Gastrocnemius medialis (tissue), 4 donors: ENCODE results near the gene TUT4. TPM values are rescaled to one million over a fixed set of nuclear protein-coding genes. Genes with fewer than 3 reads are reported as not detected.

Source experiments
- ATAC-seq, 2 donors: fragments of 150-250 bp; one replicate each; pipeline ENCODE4 v1.9.1; 2016
- DNase-seq, 2 donors: peaks; one replicate each; pipeline ENCODE4 v3.0.0-alpha.2; 2019
- H3K27ac ChIP-seq, 4 donors: fragments of 200-600 bp; sonication (generic); 1 replicate in 1 of 4; 2 replicates in 3 of 4; pipeline ENCODE4 v1.5.1; 2016 to 2018; ENCODE audit warnings: mild to moderate bottlenecking in 2 of 4, moderate library complexity in 1 of 4
- H3K27me3 ChIP-seq, 3 donors: fragments of 200-600 bp; sonication (generic) in 2 of 3; 1 replicate in 1 of 3; 2 replicates in 2 of 3; pipeline versions ENCODE4 v1.5.1 to v1.6.0; 2016 to 2019; ENCODE audit warnings: mild to moderate bottlenecking in 1 of 3, moderate library complexity in 1 of 3
- H3K36me3 ChIP-seq, 2 donors: fragments of 200-600 bp; sonication (generic) in 1 of 2; one replicate each; pipeline ENCODE4 v1.5.1; 2017 to 2018
- H3K4me1 ChIP-seq, 2 donors: fragments of 200-600 bp; sonication (generic) in 1 of 2; one replicate each; pipeline ENCODE4 v1.5.1; 2016 to 2017; ENCODE audit warnings: mild to moderate bottlenecking in 2 of 2
- H3K4me3 ChIP-seq, 4 donors: fragments of 200-600 bp; sonication (generic) in 3 of 4; 1 replicate in 1 of 4; 2 replicates in 3 of 4; pipeline ENCODE4 v1.5.1; 2016 to 2019; ENCODE audit warnings: mild to moderate bottlenecking in 2 of 4
- H3K9me3 ChIP-seq, 3 donors: fragments of 200-600 bp; sonication (generic) in 2 of 3; 1 replicate in 1 of 3; 2 replicates in 2 of 3; pipeline ENCODE4 v1.5.1; 2016 to 2019
- POLR2A ChIP-seq, 2 donors: fragments of 450-650 bp; IDR thresholded peaks; one replicate each; pipeline ENCODE4 v1.6.1; 2017; ENCODE audit warnings: antibody characterized with exemption in 2 of 2, mild to moderate bottlenecking in 2 of 2, moderate library complexity in 2 of 2
- in situ Hi-C, 4 donors: fragments of 200-750 bp; cut with MboI; loops; one replicate each; pipeline versions ENCODE4 v1.15.0 to v1.8.0; 2017; ENCODE audit warnings: low sequenced_read_pairs in 4 of 4
- intact Hi-C: fragments of 100-400 bp; cut with DNase I; formaldehyde crosslinking; loops from one replicate; pipeline ENCODE4 v1.15.1; 2023; ENCODE audit warnings: low total_unique reads
- total RNA-seq, 4 donors: library from RNA; depleted of rRNA; stranded (reverse); fragments of >200 nt; gene quantifications; one replicate each; pipeline versions ENCODE4 v1.1.0 to v1.2.3, GENCODE V29; 2016
- TF ChIP-seq, protein P1 (sequence below), 5 experiments: fragments of 450-650 bp in 3 of 5; fragments of 200-600 bp in 2 of 5; sonication (generic) in 2 of 5; IDR thresholded peaks in 4 of 5; conservative IDR thresholded peaks in 1 of 5; 1 replicate in 4 of 5; 2 replicates in 1 of 5; pipeline ENCODE4 v1.5.1; 2016 to 2019; ENCODE audit warnings: antibody characterized with exemption in 5 of 5, mild to moderate bottlenecking in 3 of 5, moderate library complexity in 3 of 5

The TUT4 gene
- total RNA-seq, 4 donors from 2014 or later = 51.7 to 152 (median 67.5) TPM

GRCh38 chr1:52414942-52415341 lies 137.9 kb downstream of the TUT4 start:
- Histone ChIP-seq H3K4me1 (peaks cover 0 to 8% of the 10 kb centered on the region in 2 donors), H3K4me3 (no peak overlapping the region), H3K27me3 (no peaks in the 10 kb centered on the region), H3K27ac (no peak overlapping the region), H3K36me3 (peaks cover 0 to 90% of the 10 kb centered on the region in 2 donors), H3K9me3 (no peaks in the 10 kb centered on the region)
- no peak for TF ChIP-seq POLR2A (IDR thresholded peaks at IDR 0.05)
- TF ChIP-seq, protein P1, sequence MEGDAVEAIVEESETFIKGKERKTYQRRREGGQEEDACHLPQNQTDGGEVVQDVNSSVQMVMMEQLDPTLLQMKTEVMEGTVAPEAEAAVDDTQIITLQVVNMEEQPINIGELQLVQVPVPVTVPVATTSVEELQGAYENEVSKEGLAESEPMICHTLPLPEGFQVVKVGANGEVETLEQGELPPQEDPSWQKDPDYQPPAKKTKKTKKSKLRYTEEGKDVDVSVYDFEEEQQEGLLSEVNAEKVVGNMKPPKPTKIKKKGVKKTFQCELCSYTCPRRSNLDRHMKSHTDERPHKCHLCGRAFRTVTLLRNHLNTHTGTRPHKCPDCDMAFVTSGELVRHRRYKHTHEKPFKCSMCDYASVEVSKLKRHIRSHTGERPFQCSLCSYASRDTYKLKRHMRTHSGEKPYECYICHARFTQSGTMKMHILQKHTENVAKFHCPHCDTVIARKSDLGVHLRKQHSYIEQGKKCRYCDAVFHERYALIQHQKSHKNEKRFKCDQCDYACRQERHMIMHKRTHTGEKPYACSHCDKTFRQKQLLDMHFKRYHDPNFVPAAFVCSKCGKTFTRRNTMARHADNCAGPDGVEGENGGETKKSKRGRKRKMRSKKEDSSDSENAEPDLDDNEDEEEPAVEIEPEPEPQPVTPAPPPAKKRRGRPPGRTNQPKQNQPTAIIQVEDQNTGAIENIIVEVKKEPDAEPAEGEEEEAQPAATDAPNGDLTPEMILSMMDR (IDR thresholded peaks at IDR 0.05 in 4 of 5, conservative IDR thresholded peaks at IDR 0.05 in 1 of 5) = no peak
- in situ Hi-C loops = loop anchor here in 3 of 4 donors (25.0 kb wide), 1 partner anchor 272 kb away; the partner anchor contains the start of gene COA7 (in 3 of the 3)
- ATAC-seq = no peak
- intact Hi-C loops = no loop called here
- DNase-seq = no peak

- in situ Hi-C loops = loop anchor here in 3 of 4 donors (25.0 kb wide), 1 partner anchor 274 kb away; the partner anchor contains the start of gene COA7 (in 3 of the 3)
Observed at GRCh38 chr1:52413410-52413989, 139.4 kb downstream of the TUT4 start.

GRCh38 chr1:52404975-52405338 lies 147.9 kb downstream of the TUT4 start:
- in situ Hi-C loops (loop anchor here in 3 of 4 donors (25.0 kb wide), 1 partner anchor 282 kb away; the partner anchor contains the start of gene COA7 (in 3 of the 3)), intact Hi-C loops (loop anchor here (1.0 to 5.0 kb wide), 3 partner anchors 39 to 282 kb away; partner anchors contain the start of genes CC2D1B and TUT4)
- peaks cover 25 to 26% of the 10 kb centered on the region in 2 donors for H3K4me1 ChIP-seq
- peak overlapping the region; percentile 77 to 94 (median 86) for H3K4me3 ChIP-seq
- H3K9me3 ChIP-seq = no peaks in the 10 kb centered on the region
- no peak for TF ChIP-seq POLR2A (IDR thresholded peaks at IDR 0.05)
- TF ChIP-seq, protein P1 (IDR thresholded peaks at IDR 0.05 in 4 of 5, conservative IDR thresholded peaks at IDR 0.05 in 1 of 5) = peak in 1 of 5 experiments; percentile 28
- H3K27ac ChIP-seq = peak overlapping the region; percentile 86 to 91 (median 88)
- DNase-seq = no peak
- ATAC-seq = no peak
- peaks cover 0 to 26% of the 10 kb centered on the region in 2 donors for H3K36me3 ChIP-seq
- H3K27me3 ChIP-seq = no peaks in the 10 kb centered on the region

More at GRCh38 chr1:52413410-52413989, 139.4 kb downstream of the TUT4 start:
- Histone ChIP-seq H3K4me3 (no peak overlapping the region), H3K9me3 (no peaks in the 10 kb centered on the region), H3K27ac (no peak overlapping the region), H3K27me3 (no peaks in the 10 kb centered on the region), H3K4me1 (peaks cover 0 to 8% of the 10 kb centered on the region in 2 donors), H3K36me3 (peaks cover 0 to 93% of the 10 kb centered on the region in 2 donors)
- TF ChIP-seq, protein P1 (IDR thresholded peaks at IDR 0.05 in 4 of 5, conservative IDR thresholded peaks at IDR 0.05 in 1 of 5) = no peak
- no peak for TF ChIP-seq POLR2A (IDR thresholded peaks at IDR 0.05)
- DNase-seq (no peak), ATAC-seq (peak; percentile 3 to 27)
- intact Hi-C loops = no loop called here

GRCh38 chr1:52404116-52404974 lies 148.5 kb downstream of the TUT4 start, which contains the start of the genes ORC1 and PRPF38A:
TSS of gene ORC1 (minus strand) at chr1:52404423. CDS start at chr1:52402223, 2,200 bp downstream.
TSS of gene PRPF38A (plus strand) at chr1:52404602. CDS start at chr1:52404750, 148 bp downstream.
- in situ Hi-C loops = loop anchor here in 3 of 4 donors (25.0 kb wide), 1 partner anchor 283 kb away; the partner anchor contains the start of gene COA7 (in 3 of the 3)
- H3K27me3 ChIP-seq = no peaks in the 10 kb centered on the region
- intact Hi-C loops = loop anchor here (1.0 to 5.0 kb wide), 3 partner anchors 38 to 282 kb away; partner anchors contain the start of genes CC2D1B and TUT4

More at GRCh38 chr1:52404116-52404974, 148.5 kb downstream of the TUT4 start, which contains the start of the genes ORC1 and PRPF38A:
- H3K36me3 ChIP-seq = peaks cover 0 to 20% of the 10 kb centered on the region in 2 donors
- peak within 1 kb of the TSS; percentile 77 to 94 (median 86) for H3K4me3 ChIP-seq
- H3K9me3 ChIP-seq = no peaks in the 10 kb centered on the region
- peaks cover 25 to 26% of the 10 kb centered on the region in 2 donors for H3K4me1 ChIP-seq
- H3K27ac ChIP-seq = peak within 1 kb of the TSS; percentile 86 to 91 (median 88)
- peak; percentile 97 to 98 for ATAC-seq
- DNase-seq = peak; percentile 94 to 95
- TF ChIP-seq, protein P1 (IDR thresholded peaks at IDR 0.05 in 4 of 5, conservative IDR thresholded peaks at IDR 0.05 in 1 of 5) = peak; percentile 41 to 60 (median 50)
- TF ChIP-seq POLR2A (IDR thresholded peaks at IDR 0.05) = peak; percentile 44 to 52
